Tibial nerve (tissue), 4 donors: Measurements from ENCODE around the gene RAD23A. TPM values are rescaled to one million over a fixed set of nuclear protein-coding genes. Genes with fewer than 3 reads are reported as not detected.
A peak's percentile ranks its signal among the peaks of the same experiment; 100 is the strongest.
"Not testable (repeated sequence)": the region's sequence is repeated elsewhere in the genome, so short reads cannot be mapped to it uniquely, and the experiment has no call there.

Experiments used
- DNase-seq, 2 donors: peaks; one replicate each; pipeline ENCODE4 v3.0.0-alpha.2; 2019; ENCODE audit warnings: low spot score in 2 of 2
- H3K27ac ChIP-seq, 4 donors: fragments of 200-600 bp; sonication (generic) in 3 of 4; one replicate each; pipeline ENCODE4 v1.5.1; 2017 to 2019; ENCODE audit warnings: mild to moderate bottlenecking in 1 of 4
- H3K27me3 ChIP-seq, 2 donors: fragments of 200-600 bp; sonication (generic) in 1 of 2; one replicate each; pipeline versions ENCODE4 v1.5.1 to v1.6.0; 2017 to 2019
- H3K36me3 ChIP-seq, 3 donors: fragments of 200-600 bp; sonication (generic); one replicate each; pipeline ENCODE4 v1.5.1; 2018 to 2019
- H3K4me1 ChIP-seq, 4 donors: fragments of 200-600 bp; sonication (generic) in 3 of 4; one replicate each; pipeline ENCODE4 v1.5.1; 2017 to 2019
- H3K4me3 ChIP-seq, 4 donors: fragments of 200-600 bp; sonication (generic) in 3 of 4; one replicate each; pipeline ENCODE4 v1.5.1; 2017 to 2019; ENCODE audit warnings: mild to moderate bottlenecking in 1 of 4, moderate library complexity in 1 of 4
- H3K9me3 ChIP-seq, 4 donors: fragments of 200-600 bp; sonication (generic) in 3 of 4; one replicate each; pipeline ENCODE4 v1.5.1; 2017 to 2019
- EP300 ChIP-seq, 2 donors: sonication (generic); formaldehyde crosslinking; IDR thresholded peaks; one replicate each; pipeline ENCODE4 v1.6.1; 2017; ENCODE audit warnings: antibody characterized with exemption in 2 of 2, mild to moderate bottlenecking in 1 of 2
- POLR2A ChIP-seq, 2 donors: fragments of 450-650 bp; IDR thresholded peaks; one replicate each; pipeline ENCODE4 v1.6.1; 2017; ENCODE audit warnings: antibody characterized with exemption in 2 of 2, mild to moderate bottlenecking in 2 of 2, moderate library complexity in 2 of 2
- WGBS, 2 donors: methylation state at CpG; one replicate each; pipeline ENCODE4 v1.1.5; 2018; 5-methylcytosine and 5-hydroxymethylcytosine counted together
- total RNA-seq, 4 donors: library from RNA; depleted of rRNA; stranded (reverse); fragments of >200 nt; gene quantifications; one replicate each; pipeline ENCODE4 v1.1.0, GENCODE V29; 2016
- TF ChIP-seq, protein P1 (sequence below), 5 experiments: fragments of 200-600 bp in 3 of 5; fragments of 450-650 bp in 2 of 5; sonication (generic) in 3 of 5; IDR thresholded peaks; one replicate each; pipeline ENCODE4 v1.5.1; 2016 to 2019; ENCODE audit warnings: antibody characterized with exemption in 5 of 5, mild to moderate bottlenecking in 3 of 5, moderate library complexity in 2 of 5

RAD23A gene
- total RNA-seq, 4 donors from 2014 or later: 89.2 to 111 (median 108) TPM

DNA sequence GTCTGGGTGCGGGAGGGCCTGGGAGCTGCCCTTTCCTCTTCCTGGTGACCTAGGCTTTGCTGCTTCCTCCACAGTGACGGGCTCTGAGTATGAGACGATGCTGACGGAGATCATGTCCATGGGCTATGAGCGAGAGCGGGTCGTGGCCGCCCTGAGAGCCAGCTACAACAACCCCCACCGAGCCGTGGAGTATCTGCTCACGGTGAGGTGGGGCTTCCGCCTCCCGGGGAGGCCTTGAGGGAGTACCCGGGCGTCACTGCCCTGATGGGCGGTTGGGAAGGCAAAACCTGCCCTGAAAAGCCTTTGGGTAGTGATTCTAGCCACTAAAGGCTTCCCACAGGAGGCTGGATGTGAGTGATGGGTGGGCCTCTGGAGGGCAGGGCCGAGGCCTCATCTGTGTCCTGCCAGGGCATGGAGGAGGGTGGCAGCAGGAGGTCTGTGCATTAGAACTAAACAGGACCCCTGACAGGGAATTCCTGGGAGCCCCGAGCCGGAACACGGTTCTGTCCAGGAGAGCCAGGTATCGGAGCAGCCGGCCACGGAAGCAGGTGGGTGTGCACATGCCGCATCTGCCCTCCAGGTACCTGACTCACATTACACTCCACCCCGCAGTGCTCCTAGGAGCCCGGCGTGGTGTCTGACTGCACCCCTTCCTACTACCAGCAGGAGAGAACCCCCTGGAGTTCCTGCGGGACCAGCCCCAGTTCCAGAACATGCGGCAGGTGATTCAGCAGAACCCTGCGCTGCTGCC is 3.1 kb downstream of the RAD23A start:
- no peak for DNase-seq
- peaks cover 0 to 51% (median 13%) of the 10 kb centered on the region in 4 donors for H3K4me1 ChIP-seq
- TF ChIP-seq EP300 (IDR thresholded peaks at IDR 0.05): no peak
- TF ChIP-seq, protein P1, sequence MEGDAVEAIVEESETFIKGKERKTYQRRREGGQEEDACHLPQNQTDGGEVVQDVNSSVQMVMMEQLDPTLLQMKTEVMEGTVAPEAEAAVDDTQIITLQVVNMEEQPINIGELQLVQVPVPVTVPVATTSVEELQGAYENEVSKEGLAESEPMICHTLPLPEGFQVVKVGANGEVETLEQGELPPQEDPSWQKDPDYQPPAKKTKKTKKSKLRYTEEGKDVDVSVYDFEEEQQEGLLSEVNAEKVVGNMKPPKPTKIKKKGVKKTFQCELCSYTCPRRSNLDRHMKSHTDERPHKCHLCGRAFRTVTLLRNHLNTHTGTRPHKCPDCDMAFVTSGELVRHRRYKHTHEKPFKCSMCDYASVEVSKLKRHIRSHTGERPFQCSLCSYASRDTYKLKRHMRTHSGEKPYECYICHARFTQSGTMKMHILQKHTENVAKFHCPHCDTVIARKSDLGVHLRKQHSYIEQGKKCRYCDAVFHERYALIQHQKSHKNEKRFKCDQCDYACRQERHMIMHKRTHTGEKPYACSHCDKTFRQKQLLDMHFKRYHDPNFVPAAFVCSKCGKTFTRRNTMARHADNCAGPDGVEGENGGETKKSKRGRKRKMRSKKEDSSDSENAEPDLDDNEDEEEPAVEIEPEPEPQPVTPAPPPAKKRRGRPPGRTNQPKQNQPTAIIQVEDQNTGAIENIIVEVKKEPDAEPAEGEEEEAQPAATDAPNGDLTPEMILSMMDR (IDR thresholded peaks at IDR 0.05): no peak
- TF ChIP-seq POLR2A (IDR thresholded peaks at IDR 0.05): no peak
- H3K27me3 ChIP-seq: no peaks in the 10 kb centered on the region
- peaks cover 0 to 76% (median 30%) of the 10 kb centered on the region in 3 donors for H3K36me3 ChIP-seq
- H3K9me3 ChIP-seq: no peaks in the 10 kb centered on the region
- no peak overlapping the region for H3K27ac ChIP-seq
- 90% methylated on average over 28 to 30 of the region's 30 CpGs for WGBS, 2 donors
- H3K4me3 ChIP-seq: no peak overlapping the region

DNA sequence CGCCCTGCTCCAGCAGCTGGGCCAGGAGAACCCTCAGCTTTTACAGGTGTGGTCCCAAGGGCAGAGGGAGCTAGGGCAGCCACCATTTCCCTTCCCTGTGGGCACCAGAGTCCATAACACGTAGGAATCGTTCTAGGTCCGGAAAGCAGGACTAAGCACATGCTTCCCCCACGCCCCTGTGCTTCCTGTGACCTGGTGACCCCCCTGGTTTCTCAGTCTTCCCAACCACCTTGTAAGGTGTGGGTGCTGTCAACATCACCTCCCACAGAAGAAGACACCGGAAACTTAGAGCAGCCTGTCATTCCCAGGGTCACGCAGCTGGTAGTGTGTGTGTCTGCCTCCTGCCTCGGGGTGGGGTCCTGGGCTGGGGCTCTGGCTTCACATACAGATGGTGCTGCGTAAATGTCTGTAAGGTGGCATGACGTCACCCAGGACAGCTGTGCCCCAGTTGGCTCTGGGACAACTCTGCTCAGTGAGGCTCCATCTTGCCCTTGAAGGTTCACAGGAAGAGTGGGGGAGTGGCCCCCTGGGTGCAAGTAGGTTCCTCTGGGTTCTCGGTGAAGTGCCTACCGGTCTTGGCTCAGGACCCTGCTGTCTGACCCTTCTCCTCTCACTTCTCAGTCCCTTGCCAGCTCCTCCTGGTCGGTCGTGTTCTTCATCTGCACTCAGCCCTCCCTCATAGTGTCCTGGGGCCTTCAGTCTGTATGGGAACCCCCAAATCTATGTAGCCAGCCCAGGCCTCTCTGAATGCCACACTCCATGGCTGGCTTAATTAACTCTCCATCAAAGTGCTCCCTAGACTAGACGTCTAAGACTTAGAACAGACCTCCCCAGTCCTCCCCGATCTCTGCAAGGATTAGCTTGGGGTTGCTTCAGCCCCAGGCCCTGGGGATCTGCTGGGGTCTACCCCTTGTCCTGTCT is 4.0 kb downstream of the RAD23A start:
- Histone ChIP-seq H3K27me3 (no peaks in the 10 kb centered on the region), H3K27ac (no peak overlapping the region), H3K36me3 (peaks cover 0 to 76% (median 29%) of the 10 kb centered on the region in 3 donors), H3K9me3 (no peaks in the 10 kb centered on the region), H3K4me3 (no peak overlapping the region), H3K4me1 (peaks cover 0 to 53% (median 13%) of the 10 kb centered on the region in 4 donors)
- DNase-seq: no peak
- TF ChIP-seq, protein P1 (IDR thresholded peaks at IDR 0.05): no peak
- TF ChIP-seq POLR2A (IDR thresholded peaks at IDR 0.05): no peak
- TF ChIP-seq EP300 (IDR thresholded peaks at IDR 0.05): no peak
- 77 to 87% methylated on average over 14 to 15 of the region's 16 CpGs for WGBS, 2 donors

DNA sequence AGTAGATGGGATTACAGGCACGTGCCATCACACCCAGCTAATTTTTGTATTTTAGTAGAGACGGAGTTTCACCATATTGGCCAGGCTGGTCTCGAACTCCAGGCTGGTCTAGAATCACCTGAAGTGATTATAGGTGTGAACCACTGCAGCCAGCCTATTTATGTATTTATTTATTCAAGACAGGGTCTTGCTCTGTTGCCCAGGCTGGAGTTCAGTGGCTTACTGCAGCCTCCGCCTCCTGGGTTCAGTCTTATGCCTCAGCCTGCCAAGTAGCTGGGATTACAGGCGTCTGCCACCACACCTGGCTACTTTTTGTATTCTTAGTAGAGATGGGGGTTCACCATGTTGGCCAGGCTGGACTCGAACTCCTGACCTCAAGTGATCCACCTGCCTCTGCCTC is 6.4 kb downstream of the RAD23A start:
- not testable (repeated sequence) for H3K9me3 ChIP-seq, DNase-seq, H3K4me3 ChIP-seq, H3K27me3 ChIP-seq
- peaks cover 0 to 84% (median 29%) of the 10 kb centered on the region in 3 donors for H3K36me3 ChIP-seq
- 87 to 90% methylated on average over 6 of the region's 6 CpGs for WGBS, 2 donors
- H3K4me1 ChIP-seq: peaks cover 0 to 56% (median 20%) of the 10 kb centered on the region in 4 donors
- peak overlapping the region in 1 of 4 donors; percentile 60 for H3K27ac ChIP-seq

DNA sequence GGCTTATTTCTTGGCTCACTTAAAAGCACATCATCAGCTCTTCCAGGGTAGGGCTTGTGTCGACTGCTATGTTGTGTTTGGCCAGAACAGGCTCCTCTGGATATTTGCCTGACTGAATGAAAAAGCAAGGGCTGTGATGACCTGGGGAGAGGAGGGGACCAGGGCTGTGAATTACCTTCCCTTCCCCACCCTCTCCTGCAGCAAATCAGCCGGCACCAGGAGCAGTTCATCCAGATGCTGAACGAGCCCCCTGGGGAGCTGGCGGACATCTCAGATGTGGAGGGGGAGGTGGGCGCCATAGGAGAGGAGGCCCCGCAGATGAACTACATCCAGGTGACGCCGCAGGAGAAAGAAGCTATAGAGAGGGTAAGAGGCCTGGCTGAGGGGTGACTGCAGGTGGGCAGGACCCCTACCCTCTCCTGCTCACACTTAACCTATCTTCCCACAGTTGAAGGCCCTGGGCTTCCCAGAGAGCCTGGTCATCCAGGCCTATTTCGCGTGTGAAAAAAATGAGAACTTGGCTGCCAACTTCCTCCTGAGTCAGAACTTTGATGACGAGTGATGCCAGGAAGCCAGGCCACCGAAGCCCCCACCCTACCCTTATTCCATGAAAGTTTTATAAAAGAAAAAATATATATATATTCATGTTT is 7.0 kb downstream of the RAD23A start:
- DNase-seq: no peak
- Histone ChIP-seq H3K4me1 (peaks cover 0 to 54% (median 18%) of the 10 kb centered on the region in 4 donors), H3K9me3 (no peaks in the 10 kb centered on the region), H3K27me3 (no peaks in the 10 kb centered on the region), H3K27ac (peak overlapping the region in 2 of 4 donors; percentile 49 to 60), H3K4me3 (no peak overlapping the region), H3K36me3 (peaks cover 0 to 83% (median 29%) of the 10 kb centered on the region in 3 donors)
- WGBS, 2 donors: 55 to 56% methylated on average over 12 of the region's 12 CpGs
- TF ChIP-seq, protein P1 (IDR thresholded peaks at IDR 0.05): no peak

DNA sequence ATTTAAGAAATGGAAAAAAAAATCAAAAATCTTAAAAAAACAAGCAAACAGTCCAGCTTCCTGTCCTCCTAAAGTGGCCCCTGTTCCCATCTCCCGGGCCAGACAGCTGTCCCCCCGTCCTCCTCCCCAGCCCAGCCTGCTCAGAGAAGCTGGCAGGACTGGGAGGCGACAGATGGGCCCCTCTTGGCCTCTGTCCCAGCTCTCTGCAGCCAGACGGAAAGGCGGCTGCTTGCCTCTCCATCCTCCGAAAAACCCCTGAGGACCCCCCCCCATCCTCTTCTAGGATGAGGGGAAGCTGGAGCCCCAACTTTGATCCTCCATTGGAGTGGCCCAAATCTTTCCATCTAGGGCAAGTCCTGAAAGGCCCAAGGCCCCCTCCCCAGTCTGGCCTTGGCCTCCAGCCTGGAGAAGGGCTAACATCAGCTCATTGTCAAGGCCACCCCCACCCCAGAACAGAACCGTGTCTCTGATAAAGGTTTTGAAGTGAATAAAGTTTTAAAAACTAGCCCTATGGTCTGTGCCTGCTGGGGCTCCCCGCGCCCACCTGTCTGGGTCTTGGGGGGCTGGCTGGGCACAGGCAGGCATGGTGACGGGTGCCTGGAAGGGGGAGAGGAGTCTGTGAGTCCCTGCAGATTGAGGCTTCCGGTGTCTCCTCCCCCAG is 7.6 kb downstream of the RAD23A start:
- no peak for TF ChIP-seq POLR2A (IDR thresholded peaks at IDR 0.05)
- no peak for TF ChIP-seq EP300 (IDR thresholded peaks at IDR 0.05)
- TF ChIP-seq, protein P1 (IDR thresholded peaks at IDR 0.05): no peak
- WGBS, 2 donors: 40 to 50% methylated on average over 10 to 11 of the region's 11 CpGs
- no peaks in the 10 kb centered on the region for H3K27me3 ChIP-seq
- H3K36me3 ChIP-seq: peaks cover 0 to 76% (median 22%) of the 10 kb centered on the region in 3 donors
- no peak for DNase-seq
- H3K9me3 ChIP-seq: no peaks in the 10 kb centered on the region
- H3K4me3 ChIP-seq: no peak overlapping the region
- peak overlapping the region in 1 of 4 donors; percentile 60 for H3K27ac ChIP-seq
- peaks cover 0 to 52% (median 18%) of the 10 kb centered on the region in 4 donors for H3K4me1 ChIP-seq
